GM13976 (cell line): ENCODE data around the gene GJB4.

Source experiments
- DNase-seq: peaks from one replicate; pipeline ENCODE4 v3.0.0; 2012; ENCODE audit warnings: low spot score
- in situ Hi-C: fragments of 300-500 bp; cut with MboI; formaldehyde crosslinking; loops from one replicate; pipeline ENCODE4 v1.12.0; 2022; ENCODE audit warnings: low sequenced_read_pairs, mixed read lengths, inconsistent platforms; ENCODE audit not compliant: unreplicated experiment
- TF ChIP-seq, protein P1 (sequence below): IDR thresholded peaks from 2 replicates; pipeline ENCODE4 v1.5.1; 2012; ENCODE audit warnings: borderline replicate concordance, mild to moderate bottlenecking; ENCODE audit not compliant: insufficient read depth; ENCODE audit errors: extremely low read depth, missing control alignments, control extremely low read depth

Gene GJB4

DNA sequence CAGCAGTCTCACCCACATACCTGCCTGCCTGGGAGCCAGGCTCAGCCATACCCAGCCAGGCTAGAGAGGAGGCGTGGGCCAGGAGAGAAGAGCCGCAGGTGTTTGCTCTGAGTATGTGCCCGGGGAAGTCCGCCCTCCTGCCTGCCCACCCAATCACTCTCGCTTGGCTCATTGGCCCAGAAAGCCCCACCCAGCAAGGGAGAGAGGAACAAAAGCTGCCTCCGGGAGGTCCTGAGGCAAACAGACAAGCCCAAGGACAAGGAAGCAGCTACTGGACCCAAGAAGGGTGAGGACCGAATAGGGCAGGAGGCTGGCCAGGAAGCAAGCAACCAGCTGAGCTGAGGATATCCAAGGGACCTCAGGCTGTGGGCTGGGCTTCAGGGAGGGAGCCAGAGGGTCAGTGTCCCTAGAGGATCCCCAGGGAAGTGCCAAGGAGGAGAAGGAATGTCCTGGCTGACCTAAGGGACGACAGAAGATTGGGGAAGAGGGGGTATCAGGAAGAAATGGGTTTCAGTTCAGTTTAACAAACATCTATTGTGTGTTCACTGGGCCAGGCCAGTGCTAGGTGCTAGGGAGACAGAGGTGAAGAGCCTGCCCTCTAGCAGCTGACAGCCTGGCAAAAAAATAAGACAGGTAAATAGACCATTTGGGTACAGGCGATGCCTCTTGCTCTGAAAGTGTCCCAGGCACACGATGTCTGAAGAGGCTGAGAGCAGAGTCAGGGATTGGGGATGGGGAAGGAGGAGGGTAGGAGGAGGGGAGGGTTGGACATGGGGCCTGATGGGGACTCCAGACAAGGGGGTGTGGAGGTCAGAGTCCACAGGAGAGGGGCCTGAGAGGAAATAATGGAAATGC is at the start of gene GJB4:
GJB4 (plus strand) TSS at position 238 of the 855 bp plus-strand sequence. CDS start 1,515 bp downstream, outside the sequence.
- in situ Hi-C loops = no loop called here
- DNase-seq = no peak
- TF ChIP-seq, protein P1, sequence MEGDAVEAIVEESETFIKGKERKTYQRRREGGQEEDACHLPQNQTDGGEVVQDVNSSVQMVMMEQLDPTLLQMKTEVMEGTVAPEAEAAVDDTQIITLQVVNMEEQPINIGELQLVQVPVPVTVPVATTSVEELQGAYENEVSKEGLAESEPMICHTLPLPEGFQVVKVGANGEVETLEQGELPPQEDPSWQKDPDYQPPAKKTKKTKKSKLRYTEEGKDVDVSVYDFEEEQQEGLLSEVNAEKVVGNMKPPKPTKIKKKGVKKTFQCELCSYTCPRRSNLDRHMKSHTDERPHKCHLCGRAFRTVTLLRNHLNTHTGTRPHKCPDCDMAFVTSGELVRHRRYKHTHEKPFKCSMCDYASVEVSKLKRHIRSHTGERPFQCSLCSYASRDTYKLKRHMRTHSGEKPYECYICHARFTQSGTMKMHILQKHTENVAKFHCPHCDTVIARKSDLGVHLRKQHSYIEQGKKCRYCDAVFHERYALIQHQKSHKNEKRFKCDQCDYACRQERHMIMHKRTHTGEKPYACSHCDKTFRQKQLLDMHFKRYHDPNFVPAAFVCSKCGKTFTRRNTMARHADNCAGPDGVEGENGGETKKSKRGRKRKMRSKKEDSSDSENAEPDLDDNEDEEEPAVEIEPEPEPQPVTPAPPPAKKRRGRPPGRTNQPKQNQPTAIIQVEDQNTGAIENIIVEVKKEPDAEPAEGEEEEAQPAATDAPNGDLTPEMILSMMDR = no peak

DNA sequence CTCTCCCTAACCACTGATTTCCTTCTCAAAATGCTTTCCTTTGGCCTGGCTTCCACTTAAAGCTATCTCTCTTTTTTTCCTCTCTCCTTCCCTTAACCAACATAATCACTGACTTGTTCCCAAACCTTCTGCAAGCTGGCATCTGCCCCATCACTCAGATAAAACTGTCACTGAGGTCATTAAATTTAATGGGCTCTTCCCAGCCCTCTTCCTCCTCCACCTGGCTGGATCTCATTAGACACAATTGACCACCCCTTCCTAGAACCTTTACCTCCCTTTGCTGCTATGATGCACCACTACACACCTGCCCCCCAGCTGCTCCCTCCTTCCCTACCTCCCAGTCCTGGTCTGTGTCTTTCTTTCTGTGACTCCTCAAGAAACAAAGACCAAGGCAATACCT is 48.7 kb upstream of the GJB4 start:
- TF ChIP-seq, protein P1 = no peak
- DNase-seq = no peak
- in situ Hi-C loops = no loop called here

DNA sequence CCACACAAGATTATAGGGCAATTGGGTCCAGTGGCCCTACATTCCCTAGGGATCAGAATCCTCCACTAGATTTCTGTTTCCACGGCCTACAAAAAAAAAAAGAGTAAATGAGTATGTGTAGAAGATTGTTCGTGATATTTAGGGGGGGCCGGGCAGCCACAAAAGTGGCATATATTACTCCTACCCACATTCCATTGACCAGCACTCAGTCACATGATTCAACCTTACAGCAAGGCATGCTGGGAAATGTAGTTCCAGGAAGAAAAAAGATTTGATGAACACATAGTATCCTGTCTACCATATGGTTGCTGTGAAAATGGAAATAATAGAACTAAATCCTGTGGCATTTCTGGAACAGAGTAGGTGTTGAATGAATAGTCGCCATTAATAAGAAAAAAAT is 48.1 kb upstream of the GJB4 start:
- in situ Hi-C loops = no loop called here
- no peak for DNase-seq
- TF ChIP-seq, protein P1 = no peak

DNA sequence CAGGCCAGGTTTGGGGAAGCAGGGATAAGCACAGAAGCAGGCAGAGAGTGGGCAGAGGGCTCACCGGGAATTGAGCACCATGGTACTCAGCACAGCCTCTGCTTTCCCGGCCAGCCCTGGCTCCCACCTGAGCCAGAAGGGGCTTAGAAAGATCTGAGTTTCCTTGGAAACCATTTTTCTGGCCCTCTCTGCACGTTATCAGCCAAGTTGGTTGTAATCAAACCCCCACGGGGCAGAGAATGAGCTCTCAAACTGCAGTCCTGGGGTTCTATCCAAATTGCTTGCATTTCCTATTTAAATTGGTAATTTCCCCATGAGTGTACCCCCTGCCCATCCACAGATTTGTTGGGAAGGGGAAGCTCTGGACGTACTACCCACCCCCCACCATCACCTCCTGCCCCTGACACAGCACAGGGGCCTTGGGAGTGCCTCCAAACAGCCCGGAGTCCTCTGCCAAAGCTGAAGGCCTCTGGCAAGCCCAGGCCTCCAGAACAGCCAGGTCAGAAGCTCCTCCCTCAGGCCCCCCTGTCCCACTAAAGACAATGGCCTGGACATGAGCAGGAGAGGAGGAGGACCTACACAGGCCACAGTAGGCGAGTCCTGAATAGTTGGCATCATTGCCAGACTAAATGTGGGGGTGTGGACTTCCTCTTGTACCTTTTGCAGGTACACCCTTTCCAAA is 47.4 kb upstream of the GJB4 start:
- no peak for DNase-seq
- TF ChIP-seq, protein P1 = no peak
- in situ Hi-C loops = no loop called here

DNA sequence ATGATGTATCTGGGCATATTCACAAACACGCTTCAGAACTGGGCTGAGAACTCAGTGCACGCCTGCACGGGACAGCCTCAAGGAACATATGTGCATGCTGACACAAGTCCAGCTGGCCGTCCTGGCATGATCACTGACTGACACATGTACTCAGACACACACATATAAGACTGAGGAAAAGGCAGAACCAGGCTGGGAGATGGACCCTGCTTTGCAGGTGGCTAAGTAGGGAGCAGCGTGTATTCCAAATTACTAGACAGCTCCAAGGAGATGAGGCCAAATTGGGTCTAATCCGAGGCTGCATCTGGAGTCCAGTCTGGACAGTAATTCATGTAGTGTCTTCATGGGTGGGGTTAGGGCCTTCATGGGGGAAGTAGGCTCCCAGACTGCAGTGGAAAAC is 46.1 kb upstream of the GJB4 start:
- TF ChIP-seq, protein P1 = no peak
- DNase-seq = no peak
- in situ Hi-C loops = no loop called here

DNA sequence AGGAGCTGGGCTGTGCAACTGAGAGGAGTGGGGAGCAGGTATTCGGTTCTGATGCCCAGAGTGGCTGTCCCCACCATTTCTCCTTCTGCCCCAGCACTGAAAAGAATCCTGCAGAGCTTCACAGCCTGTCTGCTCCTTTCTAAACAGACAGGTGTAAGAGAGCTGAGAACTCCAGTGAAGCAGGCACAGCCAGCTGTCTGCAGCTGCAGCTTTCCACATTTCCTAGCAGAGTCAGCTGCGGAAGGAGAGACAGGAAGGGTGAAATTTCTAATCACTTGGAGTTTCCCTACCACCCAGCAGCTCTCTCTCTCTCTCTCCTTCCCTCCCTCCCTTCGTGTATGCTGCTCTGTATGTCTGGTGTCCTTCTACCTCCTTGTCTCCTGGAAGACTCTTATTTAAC is 45.2 kb upstream of the GJB4 start:
- in situ Hi-C loops = no loop called here
- TF ChIP-seq, protein P1 = no peak
- DNase-seq = no peak
